Measurements from ENCODE around the gene MAN1A2.

DNA sequence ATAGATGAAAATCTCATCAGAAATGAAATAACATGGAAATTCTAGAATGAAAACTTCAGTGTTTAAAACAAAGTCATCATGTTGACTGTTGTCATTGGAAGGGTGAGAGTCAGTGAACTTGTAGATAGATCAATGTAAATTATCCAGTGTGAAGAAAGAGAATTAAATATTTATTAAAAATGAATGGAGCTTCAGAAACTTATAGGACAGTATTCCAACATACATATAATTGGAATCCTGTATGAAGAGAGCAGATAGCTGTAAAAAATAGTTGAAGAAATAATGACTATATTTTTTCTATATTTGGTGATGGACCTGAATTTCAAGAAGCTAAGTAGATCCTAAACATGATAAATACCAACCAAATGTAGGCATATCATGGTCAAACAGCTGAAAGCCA is 60.0 kb downstream of the MAN1A2 start:
- TF ChIP-seq EZH2 (IDR thresholded peaks at IDR 0.05; ENCODE audit: insufficient read depth, low read length), result no peak
- no peak for TF ChIP-seq CTCF (IDR thresholded peaks at IDR 0.05; ENCODE audit: insufficient read depth, low read depth, low read length)
